Measurements from ENCODE around the gene GRIN1. TPM values are rescaled to one million over a fixed set of nuclear protein-coding genes. Genes with fewer than 3 reads are reported as not detected.

The GRIN1 gene
- total RNA-seq, 1 experiment from 2014 or later, result not detected

DNA sequence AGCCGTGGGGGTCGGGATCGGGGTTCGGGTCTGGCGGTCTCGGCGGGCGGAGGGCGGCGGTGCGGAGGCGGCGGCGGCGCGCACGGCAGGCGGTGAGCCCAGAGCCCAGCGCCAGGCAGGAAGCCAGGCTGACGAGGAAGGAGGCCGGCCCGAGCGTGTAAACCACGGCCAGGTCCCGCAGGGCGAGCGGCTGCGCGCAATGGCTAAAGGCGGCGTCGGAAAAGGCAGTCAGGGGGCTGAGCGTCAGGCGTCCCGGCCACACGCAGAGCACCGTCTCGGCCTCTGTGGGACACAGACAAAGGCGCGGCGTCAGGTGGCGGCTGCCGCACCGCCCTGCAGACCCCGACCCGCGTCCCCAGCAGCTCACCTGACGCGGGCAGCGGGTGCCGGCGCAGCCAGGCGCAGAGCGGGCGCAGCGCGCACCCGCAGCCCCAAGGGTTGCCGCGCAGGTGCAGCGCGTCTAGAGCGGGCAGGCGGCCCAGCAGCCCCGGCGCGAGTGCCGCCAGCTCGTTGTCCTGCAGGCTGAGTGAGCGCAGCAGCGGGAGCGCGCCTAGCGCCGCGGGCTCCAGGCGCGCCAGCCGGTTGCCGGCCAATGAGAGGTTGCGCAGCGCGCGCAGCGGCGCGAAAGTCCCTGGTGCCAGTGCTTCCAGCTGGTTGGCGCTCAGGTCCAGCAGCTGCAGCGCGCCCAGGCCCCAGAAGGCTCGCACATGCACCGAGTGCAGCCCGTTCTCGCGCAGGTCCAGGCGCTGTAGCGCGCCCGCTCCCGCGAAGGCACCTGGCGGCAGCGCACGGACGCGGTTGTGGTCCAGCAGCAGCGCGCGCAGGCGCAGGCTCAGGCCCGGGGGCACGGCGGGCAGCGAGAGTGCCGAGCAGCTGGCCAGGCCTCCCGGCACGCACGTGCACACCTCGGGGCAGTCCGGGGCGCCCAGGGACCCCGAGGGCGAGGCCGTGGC lies 30.2 kb downstream of the GRIN1 start:
- peak; percentile 86 for DNase-seq (ENCODE audit: low read depth)
- in situ Hi-C loops (cut with HindIII; ENCODE audit: low pct_unique_long_range_greater_than_20kb, low sequenced_read_pairs), result no loop called here

DNA sequence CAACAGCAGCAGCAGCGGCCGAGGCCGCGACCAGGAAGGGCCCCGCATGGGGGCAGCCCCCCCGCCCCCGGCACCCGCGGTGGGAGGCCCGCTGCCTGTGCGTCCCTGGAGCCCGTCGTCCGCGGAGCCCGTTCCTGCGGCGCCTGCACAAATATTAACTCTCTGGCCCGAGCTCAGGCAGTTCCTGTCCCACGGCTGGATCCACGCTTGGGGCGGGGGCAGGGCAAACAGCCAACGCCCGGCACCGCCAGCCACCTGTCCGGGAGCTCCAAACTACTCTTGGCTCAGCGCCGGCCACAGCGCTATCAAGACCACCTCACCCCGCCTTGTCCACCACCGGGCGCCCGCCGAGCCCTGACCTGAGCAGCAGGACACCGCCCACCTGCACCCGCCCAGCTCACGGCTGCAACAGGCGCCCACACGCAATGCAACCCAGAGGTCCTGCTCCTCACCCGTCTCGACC lies 31.0 kb downstream of the GRIN1 start, which contains the start of gene LRRC26:
Gene LRRC26, minus strand, starts transcription at position 156 of the 463 bp plus-strand sequence. Its CDS starts 108 bp downstream, at position 48.
- DNase-seq (ENCODE audit: low read depth), result no peak
- in situ Hi-C loops (cut with HindIII; ENCODE audit: low pct_unique_long_range_greater_than_20kb, low sequenced_read_pairs), result no loop called here

DNA sequence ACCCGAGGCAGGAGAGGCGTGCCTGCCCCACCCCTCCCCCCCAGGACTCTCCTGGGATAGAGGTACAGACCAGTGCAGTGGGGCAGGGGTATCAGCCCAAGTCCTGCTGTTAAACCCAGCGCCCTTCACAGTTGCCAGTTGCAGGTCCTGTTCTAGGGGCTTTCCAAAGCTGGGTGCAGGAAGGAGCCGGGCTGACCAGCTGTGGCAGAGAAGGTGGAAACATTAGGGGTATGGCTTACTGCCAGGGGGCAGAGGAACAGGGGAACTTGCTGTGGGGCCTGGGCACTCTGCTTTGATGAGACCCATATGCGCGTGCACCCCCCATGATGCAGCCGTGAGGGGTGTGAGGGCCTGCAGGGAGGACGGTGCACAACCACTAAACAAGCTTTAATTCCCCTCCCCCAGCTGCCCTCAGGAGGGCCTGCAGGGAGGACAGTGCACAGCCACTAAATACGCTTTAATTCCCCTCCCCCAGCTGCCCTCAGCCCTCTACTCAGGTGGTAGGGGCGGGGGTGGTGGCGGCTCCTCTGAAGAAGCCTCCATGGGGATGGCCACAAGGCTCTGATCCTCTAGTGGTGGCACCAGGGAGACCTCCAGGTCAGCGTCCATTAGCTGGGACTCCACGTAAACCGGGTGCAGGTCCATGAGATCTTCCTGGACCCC lies 31.7 kb downstream of the GRIN1 start:
- no peak for DNase-seq (ENCODE audit: low read depth)
- in situ Hi-C loops (cut with HindIII; ENCODE audit: low pct_unique_long_range_greater_than_20kb, low sequenced_read_pairs), result no loop called here

DNA sequence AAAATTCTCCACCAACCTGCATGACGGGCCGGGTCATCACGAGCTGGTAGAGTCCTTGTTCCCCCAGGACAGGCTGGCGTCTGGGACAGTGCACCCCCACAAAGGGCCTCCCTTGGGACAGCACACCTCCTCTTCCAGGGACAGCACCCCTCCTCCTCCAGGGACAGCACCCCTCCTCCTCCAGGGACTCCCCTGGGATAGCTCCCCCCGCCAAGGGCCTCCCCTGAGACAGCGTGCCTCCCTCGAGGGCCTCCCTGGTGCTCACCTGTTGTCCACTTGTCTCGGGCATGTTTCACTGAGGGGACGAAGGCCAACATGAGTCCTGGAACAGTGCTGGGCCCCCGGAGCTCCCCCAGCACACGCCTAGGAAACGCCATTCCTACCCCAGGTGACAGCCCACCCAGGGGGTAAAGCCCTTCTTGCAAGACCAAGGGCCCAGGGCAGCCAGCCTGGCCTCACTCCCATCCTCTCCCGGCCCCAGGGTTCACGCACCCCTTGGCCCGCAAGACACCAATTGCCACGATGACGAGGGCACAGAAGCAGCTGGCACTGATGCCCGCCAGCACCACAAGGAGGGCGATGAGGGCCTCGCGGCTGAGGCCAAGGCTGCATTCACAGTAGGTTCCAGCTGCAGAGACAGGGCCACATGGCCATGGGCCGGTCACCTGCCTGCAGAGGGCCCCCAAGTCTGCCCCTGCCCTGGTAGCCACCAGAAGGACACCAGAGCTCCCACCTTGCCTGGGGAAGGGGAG lies 32.4 kb downstream of the GRIN1 start:
- no peak for DNase-seq (ENCODE audit: low read depth)
- in situ Hi-C loops (cut with HindIII; ENCODE audit: low pct_unique_long_range_greater_than_20kb, low sequenced_read_pairs), result no loop called here

DNA sequence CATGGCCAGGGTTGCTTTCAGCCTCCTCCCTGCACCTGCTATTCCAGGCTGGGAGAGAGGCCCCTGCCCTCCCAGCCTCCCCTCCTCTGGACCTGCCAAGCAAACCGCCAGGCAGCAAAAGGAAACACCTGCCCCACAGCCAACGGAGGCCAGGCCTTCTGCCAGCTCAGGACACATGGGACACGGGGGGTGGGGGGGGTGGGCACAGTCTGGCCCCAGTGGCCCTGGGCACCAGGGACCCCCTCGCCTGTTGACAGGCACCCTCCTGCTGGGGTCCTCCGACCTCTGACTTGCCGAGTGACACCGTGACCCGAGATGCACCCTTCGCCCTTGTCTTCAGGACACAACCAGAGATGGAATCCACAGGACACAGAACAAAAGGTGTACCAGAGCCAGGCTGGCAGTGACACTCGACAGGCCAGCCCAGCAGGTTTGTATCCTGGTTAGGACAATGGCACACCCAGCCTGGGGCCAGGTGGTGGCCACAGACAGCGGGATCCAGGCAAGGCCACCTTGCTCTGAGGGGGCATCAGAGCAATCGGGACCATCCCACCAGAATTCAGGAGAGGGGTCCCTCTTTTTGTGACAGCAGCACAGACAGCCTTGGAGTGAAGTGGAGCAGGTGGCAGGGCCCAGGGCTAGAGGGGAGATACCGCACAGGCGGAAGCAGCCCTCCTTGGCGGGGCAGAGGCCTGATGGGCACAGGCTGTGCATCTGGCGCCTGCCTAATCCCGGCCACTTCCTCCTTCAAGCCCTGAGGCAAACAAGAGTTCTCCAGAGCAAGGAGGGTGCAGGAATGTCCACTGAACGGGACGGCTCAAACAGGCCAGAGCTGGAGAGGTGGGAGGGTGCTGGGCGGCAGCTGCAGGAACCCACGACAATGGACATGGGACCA lies 34.2 kb downstream of the GRIN1 start:
- DNase-seq (ENCODE audit: low read depth), result no peak
- in situ Hi-C loops (cut with HindIII; ENCODE audit: low pct_unique_long_range_greater_than_20kb, low sequenced_read_pairs), result no loop called here

DNA sequence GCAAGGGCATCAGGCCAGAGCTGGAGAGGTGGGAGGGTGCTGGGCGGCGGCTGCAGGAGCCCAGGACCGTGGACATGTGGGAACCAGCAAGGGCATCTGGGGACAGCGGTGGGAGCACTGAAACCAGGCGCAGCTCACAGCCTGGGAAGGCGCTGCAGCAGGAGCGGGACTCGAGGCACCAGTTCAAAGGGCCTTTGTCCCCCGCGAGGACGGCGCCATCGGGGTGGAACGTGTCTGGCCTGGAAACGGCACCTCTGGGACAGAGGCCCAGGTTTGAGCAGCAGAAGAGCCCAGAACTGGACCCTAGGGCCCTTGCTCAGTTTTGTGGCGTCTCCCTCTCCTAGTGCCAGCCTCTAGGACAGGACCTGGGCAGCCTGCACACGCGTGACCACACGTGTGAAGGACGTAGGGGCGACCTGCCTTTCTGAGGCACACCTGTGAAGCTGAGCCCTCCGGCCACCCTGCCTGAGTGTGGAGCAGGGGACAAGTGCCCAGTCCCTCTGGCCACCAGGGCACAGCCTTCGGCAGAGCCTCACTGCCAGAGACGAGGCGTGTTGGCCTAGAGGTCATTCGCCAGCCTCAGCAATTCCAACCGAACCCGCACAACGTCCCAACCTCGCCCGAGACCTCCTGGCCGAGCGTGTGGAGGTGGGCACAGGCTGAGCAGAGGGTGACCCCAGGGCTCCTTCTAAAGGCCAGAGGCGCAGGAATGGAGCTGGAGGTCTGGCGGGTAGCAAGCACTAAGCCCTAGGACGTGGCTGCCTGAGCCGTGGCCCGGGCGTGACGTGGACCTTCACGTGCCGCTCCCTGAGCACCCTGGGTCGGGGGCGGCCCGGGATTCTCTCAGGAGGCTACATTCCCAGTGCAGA lies 35.1 kb downstream of the GRIN1 start:
- in situ Hi-C loops (cut with HindIII; ENCODE audit: low pct_unique_long_range_greater_than_20kb, low sequenced_read_pairs), result no loop called here
- no peak for DNase-seq (ENCODE audit: low read depth)

DNA sequence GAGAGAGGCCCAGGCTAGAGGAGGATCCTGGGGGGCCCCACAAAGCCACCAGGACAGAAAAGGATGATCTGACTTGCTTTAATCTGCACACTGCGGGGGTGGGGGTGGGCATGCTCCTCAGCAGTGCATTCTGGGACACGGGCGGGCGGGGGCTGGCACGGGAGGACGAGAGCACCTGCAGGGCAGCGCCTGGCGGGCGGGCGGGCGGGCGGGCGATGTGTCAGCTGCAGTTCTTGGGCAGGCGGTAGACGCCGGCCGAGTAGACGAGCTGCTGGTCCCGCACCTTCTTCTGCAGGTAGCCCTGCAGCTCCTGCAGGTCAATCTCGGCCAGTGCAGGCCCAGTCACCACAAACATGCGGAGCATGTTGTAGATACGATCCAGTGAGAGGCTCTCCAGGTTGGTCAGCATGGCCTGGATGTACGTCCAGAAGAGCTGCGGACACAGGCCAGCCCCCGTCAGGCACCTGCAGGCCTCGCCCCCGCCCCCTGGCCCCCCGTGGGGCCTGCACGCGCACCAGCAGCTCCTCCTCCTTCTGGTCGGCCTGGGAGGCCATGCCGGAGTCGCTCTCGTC lies 35.9 kb downstream of the GRIN1 start:
- in situ Hi-C loops (cut with HindIII; ENCODE audit: low pct_unique_long_range_greater_than_20kb, low sequenced_read_pairs), result no loop called here
- no peak for DNase-seq (ENCODE audit: low read depth)

DNA sequence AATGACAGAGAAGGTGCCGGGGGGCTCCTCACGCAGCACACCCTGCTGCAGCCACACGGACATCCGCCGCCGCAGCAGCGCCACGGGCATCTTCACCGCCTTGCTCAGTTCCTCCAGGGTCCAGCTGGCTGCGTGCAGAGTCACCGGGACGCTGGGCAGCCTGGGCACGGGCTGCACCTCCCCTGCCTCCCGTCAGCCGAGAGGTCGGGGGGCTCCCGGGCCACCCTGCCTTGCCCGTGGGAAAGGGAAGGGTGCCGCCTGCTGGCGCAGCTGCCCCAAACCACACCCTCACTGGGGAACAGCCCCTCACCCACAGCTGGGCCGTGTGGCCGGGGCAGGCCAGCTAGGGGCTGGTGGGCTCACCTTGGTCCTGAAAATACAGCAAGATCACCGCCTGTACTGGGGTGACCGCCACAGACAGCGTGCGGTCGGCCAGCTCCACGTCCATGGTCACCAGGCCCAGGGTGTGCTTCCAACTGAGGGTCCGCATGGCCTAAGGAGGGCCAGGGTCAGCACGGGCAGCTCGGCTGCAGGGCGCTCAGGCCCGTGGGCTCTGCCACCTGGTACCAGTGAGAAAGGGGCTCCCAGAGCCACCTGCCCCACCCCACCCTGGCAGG lies 36.5 kb downstream of the GRIN1 start:
- in situ Hi-C loops (cut with HindIII; ENCODE audit: low pct_unique_long_range_greater_than_20kb, low sequenced_read_pairs), result no loop called here
- DNase-seq (ENCODE audit: low read depth), result no peak

DNA sequence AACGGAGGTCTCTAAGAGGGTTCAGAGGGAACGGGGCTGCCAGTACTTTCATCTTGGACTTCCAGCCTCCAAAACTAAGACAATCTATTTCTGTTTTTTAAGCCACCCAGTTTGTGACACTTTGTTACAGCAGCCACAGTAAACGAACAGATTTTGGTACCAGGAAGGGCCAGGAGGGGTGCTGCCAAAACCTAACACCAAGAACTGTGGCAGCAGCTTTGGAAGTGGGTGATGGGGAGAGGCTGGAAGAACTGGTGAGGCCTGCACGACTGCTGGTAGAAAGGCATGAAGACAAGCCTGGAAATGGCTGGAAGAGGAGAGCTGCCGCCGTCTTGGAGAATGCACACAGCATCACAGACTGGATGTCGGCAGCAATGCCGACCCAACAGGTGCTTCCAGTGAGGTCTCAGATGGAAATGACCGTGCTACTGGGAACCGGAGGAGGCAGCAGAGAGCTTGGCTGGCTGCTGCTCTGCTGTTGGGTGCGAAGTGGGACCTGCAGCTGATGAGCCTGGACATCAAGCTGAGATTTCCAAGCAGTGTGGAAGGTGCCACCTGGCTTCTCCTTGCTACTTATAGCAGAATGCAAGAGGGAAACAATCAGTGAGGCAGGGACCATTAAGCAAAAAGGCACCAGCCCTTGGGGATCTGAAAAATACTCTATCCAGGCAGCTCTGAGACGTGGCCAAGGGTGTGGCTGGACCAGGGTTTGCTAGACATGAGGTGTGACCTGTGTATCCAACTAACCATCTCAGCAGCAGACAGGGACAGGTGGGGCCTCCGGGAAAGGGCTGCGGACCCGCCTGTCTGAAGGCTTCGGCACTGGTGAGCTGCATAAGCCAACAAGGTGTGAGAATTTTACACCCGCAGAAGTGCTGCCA lies 37.6 kb downstream of the GRIN1 start:
- DNase-seq (ENCODE audit: low read depth), result peak; percentile 28

DNA sequence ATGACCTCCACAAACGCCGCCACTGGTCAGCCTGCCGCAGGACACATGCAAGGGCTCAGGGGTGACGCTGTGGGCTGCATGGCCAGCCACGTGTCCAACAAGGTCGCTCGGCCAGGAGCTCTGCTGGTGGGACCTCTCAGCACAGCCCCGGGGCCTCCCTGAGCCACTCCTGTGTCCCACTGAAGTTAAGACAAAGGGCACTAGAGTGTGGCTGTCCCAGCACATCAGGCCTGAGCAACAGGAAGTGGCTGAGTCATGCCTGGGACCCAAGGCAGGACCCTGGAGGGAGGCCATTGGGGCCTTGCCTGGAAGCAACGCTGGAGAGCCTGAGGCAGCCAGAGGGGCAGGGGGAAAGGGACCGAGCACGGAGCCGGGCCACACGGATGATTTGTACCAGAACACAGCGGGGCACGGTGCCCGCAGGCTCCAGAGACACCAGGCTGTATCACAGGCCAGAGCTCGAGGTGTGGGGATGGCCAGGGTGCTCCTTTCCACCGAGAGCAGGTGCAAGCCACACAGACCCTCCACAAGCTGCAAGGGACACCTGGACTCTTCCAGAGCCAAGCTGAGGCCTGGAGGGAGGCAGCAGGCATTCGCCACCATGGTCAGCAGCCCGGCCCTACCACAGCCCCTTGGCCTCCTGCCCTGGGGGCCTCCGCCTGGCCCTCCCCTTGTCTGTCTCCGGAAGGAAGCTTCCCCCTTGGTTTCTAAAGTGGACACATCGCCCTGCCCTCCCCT lies 39.4 kb downstream of the GRIN1 start:
- DNase-seq (ENCODE audit: low read depth), result no peak
- in situ Hi-C loops (cut with HindIII; ENCODE audit: low pct_unique_long_range_greater_than_20kb, low sequenced_read_pairs), result no loop called here

More for the DNA sequence above, 37.6 kb downstream of the GRIN1 start:
- in situ Hi-C loops (cut with HindIII; ENCODE audit: low pct_unique_long_range_greater_than_20kb, low sequenced_read_pairs), result no loop called here

DNA sequence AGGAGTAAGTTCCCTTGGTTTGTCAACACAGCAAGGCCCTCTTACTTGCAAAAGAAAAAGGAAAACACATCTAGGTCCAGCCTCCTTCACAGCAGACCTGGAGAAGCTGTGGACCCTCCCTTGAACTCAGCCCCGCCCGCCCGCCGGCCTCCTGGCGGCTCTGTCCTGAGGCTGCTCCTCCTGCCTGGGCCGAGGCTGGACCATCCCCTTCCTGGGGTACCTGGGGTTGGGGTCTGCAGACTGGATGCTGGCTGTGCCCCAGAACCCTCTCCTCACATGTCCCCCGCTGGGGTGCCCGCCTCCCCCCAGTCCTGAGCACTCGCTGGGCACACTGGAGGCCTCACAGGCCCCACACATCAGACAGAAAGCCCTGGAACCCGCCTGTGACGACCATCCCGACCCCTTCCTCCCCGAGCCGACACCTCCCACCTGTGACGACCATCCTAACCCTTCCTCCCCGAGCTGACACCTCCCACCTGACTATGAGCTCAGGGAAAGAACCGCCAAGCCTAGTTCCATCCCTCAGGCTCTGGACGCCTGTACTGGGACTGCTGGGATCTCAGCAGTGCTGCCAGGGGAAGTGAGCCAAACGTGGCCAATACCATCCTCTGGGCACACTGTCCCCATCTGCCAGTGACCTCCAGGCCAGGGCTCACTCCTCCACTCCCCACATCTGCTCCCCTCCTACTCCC lies 40.1 kb downstream of the GRIN1 start:
- no peak for DNase-seq (ENCODE audit: low read depth)
- in situ Hi-C loops (cut with HindIII; ENCODE audit: low pct_unique_long_range_greater_than_20kb, low sequenced_read_pairs), result no loop called here

DNA sequence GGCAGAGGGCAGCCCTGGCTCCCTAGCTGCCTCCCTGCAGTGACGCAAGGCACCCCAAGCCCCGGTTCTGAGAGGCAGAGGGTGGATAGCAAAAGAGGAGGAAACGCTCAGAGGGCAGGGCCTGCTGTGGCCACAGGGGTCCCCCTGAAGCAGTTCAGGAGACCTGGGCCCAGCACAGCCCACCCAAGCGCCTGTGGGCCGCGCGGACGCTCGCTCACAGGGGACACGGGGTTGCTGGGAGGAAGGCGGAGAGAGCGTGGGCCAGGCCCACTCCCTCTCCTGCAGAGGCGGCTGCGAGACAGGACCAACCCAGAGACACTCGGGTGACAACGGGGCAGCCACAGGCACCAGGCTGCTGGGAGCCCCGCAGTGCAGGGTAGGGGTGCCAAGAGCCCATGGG lies 40.8 kb downstream of the GRIN1 start:
- no peak for DNase-seq (ENCODE audit: low read depth)
- in situ Hi-C loops (cut with HindIII; ENCODE audit: low pct_unique_long_range_greater_than_20kb, low sequenced_read_pairs), result no loop called here

DNA sequence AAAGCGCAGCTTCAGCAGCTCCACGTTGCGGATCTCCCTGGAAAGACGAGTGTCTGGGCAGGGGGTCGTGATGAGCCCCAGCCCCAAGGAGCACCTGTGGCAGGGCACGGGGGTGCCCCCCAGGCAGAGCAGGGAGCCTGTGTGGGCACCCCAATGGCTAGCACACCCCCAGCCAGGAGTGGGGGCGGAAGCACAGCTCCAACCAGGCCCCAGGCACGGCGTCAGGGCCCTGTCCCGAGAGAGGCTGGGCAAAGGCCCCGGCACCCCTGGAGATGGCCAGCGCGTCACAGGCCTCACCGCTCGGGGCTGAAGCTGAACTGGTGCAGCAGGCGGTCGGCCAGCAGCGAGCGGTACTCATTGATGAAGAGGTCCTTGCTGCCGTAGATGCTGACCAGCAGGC lies 41.5 kb downstream of the GRIN1 start:
- DNase-seq (ENCODE audit: low read depth), result no peak
- in situ Hi-C loops (cut with HindIII; ENCODE audit: low pct_unique_long_range_greater_than_20kb, low sequenced_read_pairs), result no loop called here

DNA sequence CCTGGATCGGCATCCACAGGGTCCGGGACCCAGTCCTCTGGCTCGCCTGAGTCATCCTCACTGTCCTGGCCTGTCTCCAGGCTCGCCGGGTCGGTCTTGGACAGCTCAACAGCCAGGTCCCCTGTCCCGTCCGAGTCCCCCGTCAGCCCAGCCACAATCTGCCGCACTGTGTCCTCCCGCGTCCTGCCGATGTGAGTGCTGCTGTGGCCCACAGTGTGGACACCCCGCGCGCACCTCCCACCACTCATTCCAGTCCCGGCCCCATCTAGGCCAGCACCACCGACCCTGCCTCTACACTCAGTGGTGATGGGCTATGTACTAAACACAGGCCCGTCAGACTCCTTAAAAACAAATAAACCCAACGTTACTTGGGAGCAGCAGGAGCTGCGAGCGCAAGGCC lies 42.7 kb downstream of the GRIN1 start:
- in situ Hi-C loops (cut with HindIII; ENCODE audit: low pct_unique_long_range_greater_than_20kb, low sequenced_read_pairs), result no loop called here
- DNase-seq (ENCODE audit: low read depth), result no peak

All from Caki2 (cell line).